ENCODE results near the gene OR6J1.

The OR6J1 gene

DNA sequence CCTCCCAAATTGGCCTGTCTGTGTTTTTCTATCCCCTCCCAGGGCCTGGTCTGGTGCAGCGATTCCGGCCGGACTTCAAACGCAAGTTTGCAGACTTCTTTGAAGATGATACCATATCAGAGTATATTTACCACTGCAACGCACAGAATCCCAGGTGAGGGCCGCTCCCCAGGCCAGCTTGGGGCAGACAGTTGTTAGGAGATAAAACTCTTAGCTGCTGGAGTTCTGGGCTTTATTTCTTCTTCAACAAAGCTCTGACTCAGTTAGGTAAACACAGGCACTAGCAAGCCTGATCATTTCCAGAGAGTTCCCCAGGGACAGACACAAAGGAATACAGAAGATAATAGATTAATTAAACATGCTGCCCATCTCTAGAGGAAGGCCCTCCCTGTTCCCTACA, 37.8 kb downstream of the OR6J1 start:
- Histone ChIP-seq H3K36me3 (ENCODE audit: control insufficient read depth in 2 of 2, insufficient read depth in 1 of 2, low read length in 2 of 2) (peaks cover 0 to 90% of the 10 kb centered on the region in 2 experiments; a peak in 2 of 3 replicates), H3K27ac (ENCODE audit: extremely low read depth, low read depth, low read length) (no peak overlapping the region), H3K9me3 (ENCODE audit: control insufficient read depth, insufficient read depth, low read depth, low read length) (no peaks in the 10 kb centered on the region), H3K4me3 (ENCODE audit: low read depth, low read length) (no peak overlapping the region), H3K4me1 (ENCODE audit: control insufficient read depth, insufficient read depth, low read length) (no peaks in the 10 kb centered on the region)
- ChIA-PET POLR2A (interaction anchor here (1.4 kb wide), 1 partner anchor 17 kb away, joined by 4 read pairs; the partner anchor contains the start of gene DAD1), CTCF (interaction anchor here (0.8 to 1.1 kb wide), 2 partner anchors 36 to 246 kb away, joined by 3 read pairs; no protein-coding TSS in a partner anchor)
- TF ChIP-seq ZFP3 (tag by site-specific recombination; IDR thresholded peaks at IDR 0.05; ENCODE audit: low read depth): no peak
- TF ChIP-seq, protein P1, sequence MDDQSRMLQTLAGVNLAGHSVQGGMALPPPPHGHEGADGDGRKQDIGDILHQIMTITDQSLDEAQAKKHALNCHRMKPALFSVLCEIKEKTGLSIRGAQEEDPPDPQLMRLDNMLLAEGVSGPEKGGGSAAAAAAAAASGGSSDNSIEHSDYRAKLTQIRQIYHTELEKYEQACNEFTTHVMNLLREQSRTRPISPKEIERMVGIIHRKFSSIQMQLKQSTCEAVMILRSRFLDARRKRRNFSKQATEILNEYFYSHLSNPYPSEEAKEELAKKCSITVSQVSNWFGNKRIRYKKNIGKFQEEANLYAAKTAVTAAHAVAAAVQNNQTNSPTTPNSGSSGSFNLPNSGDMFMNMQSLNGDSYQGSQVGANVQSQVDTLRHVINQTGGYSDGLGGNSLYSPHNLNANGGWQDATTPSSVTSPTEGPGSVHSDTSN (CRISPR knock-in tag; IDR thresholded peaks at IDR 0.05): no peak
- no peak for TF ChIP-seq ZSCAN16 (tag by site-specific recombination; IDR thresholded peaks at IDR 0.05)
- TF ChIP-seq, protein P2, sequence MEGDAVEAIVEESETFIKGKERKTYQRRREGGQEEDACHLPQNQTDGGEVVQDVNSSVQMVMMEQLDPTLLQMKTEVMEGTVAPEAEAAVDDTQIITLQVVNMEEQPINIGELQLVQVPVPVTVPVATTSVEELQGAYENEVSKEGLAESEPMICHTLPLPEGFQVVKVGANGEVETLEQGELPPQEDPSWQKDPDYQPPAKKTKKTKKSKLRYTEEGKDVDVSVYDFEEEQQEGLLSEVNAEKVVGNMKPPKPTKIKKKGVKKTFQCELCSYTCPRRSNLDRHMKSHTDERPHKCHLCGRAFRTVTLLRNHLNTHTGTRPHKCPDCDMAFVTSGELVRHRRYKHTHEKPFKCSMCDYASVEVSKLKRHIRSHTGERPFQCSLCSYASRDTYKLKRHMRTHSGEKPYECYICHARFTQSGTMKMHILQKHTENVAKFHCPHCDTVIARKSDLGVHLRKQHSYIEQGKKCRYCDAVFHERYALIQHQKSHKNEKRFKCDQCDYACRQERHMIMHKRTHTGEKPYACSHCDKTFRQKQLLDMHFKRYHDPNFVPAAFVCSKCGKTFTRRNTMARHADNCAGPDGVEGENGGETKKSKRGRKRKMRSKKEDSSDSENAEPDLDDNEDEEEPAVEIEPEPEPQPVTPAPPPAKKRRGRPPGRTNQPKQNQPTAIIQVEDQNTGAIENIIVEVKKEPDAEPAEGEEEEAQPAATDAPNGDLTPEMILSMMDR (tag by site-specific recombination; IDR thresholded peaks at IDR 0.05): no peak
- no peak for TF ChIP-seq MEIS1 (CRISPR knock-in tag; IDR thresholded peaks at IDR 0.05; ENCODE audit: borderline replicate concordance)
- TF ChIP-seq, protein P3, sequence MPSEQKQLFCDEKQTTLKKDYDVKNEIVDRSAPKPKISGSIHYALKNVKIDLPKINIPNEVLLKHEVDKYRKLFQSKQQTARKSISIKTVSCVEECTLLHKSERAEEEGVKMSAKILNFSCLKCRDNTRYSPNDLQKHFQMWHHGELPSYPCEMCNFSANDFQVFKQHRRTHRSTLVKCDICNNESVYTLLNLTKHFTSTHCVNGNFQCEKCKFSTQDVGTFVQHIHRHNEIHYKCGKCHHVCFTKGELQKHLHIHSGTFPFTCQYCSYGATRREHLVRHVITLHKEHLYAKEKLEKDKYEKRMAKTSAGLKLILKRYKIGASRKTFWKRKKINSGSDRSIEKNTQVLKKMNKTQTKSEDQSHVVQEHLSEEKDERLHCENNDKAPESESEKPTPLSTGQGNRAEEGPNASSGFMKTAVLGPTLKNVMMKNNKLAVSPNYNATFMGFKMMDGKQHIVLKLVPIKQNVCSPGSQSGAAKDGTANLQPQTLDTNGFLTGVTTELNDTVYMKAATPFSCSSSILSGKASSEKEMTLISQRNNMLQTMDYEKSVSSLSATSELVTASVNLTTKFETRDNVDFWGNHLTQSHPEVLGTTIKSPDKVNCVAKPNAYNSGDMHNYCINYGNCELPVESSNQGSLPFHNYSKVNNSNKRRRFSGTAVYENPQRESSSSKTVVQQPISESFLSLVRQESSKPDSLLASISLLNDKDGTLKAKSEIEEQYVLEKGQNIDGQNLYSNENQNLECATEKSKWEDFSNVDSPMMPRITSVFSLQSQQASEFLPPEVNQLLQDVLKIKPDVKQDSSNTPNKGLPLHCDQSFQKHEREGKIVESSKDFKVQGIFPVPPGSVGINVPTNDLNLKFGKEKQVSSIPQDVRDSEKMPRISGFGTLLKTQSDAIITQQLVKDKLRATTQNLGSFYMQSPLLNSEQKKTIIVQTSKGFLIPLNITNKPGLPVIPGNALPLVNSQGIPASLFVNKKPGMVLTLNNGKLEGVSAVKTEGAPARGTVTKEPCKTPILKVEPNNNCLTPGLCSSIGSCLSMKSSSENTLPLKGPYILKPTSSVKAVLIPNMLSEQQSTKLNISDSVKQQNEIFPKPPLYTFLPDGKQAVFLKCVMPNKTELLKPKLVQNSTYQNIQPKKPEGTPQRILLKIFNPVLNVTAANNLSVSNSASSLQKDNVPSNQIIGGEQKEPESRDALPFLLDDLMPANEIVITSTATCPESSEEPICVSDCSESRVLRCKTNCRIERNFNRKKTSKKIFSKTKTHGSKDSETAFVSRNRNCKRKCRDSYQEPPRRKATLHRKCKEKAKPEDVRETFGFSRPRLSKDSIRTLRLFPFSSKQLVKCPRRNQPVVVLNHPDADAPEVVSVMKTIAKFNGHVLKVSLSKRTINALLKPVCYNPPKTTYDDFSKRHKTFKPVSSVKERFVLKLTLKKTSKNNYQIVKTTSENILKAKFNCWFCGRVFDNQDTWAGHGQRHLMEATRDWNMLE (tag by site-specific recombination; conservative IDR thresholded peaks at IDR 0.05; ENCODE audit: low read depth): no peak
- TF ChIP-seq SCRT1 (tag by site-specific recombination; IDR thresholded peaks at IDR 0.05; ENCODE audit: borderline replicate concordance): no peak
- no peak for TF ChIP-seq ZNF2 (tag by site-specific recombination; IDR thresholded peaks at IDR 0.05)
- TF ChIP-seq ZNF747 (tag by site-specific recombination; IDR thresholded peaks at IDR 0.05): no peak
- TF ChIP-seq ZEB2 (tag by site-specific recombination; IDR thresholded peaks at IDR 0.05): no peak
- no peak for TF ChIP-seq GLIS1 (tag by site-specific recombination; IDR thresholded peaks at IDR 0.05)
- no peak for TF ChIP-seq ZBTB20 (tag by site-specific recombination; IDR thresholded peaks at IDR 0.05)
- TF ChIP-seq ZFP41 (tag by site-specific recombination; IDR thresholded peaks at IDR 0.05; ENCODE audit: borderline replicate concordance): no peak

DNA sequence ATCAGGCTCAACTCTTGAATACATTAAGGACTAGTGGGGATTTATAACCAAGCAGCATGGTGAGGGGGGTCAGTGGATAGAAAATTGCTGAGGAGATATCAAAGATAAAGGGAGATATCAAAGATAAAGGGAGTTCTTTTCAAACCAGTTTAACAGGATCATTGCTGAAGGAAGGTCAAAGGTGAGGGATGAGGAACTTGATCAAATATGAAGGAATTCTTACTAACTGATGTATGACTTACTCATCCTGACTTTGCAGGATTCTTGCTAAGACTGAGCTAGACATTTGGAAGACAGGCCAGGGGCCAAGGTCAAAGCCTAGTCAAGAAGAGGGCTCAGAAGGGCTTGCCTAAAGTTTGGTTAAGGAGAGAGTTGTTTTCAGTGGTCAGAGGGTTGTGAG, 41.3 kb downstream of the OR6J1 start:
- ChIA-PET CTCF (no interaction called here), POLR2A (interaction anchor here (1.1 kb wide), 1 partner anchor 11 kb away, joined by 4 read pairs; no protein-coding TSS in a partner anchor)
- Histone ChIP-seq H3K9me3 (ENCODE audit: control insufficient read depth, insufficient read depth, low read depth, low read length) (no peaks in the 10 kb centered on the region), H3K36me3 (ENCODE audit: control insufficient read depth in 2 of 2, insufficient read depth in 1 of 2, low read length in 2 of 2) (peaks cover 0 to 65% of the 10 kb centered on the region in 2 experiments; a peak in 2 of 3 replicates), H3K27ac (ENCODE audit: extremely low read depth, low read depth, low read length) (no peak overlapping the region), H3K4me1 (ENCODE audit: control insufficient read depth, insufficient read depth, low read length) (0 out of 2 replicates have a peak, but pooled peaks cover 2% of the 10 kb centered on the region), H3K4me3 (ENCODE audit: low read depth, low read length) (no peak overlapping the region)
- TF ChIP-seq, protein P4, sequence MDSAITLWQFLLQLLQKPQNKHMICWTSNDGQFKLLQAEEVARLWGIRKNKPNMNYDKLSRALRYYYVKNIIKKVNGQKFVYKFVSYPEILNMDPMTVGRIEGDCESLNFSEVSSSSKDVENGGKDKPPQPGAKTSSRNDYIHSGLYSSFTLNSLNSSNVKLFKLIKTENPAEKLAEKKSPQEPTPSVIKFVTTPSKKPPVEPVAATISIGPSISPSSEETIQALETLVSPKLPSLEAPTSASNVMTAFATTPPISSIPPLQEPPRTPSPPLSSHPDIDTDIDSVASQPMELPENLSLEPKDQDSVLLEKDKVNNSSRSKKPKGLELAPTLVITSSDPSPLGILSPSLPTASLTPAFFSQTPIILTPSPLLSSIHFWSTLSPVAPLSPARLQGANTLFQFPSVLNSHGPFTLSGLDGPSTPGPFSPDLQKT (IDR thresholded peaks at IDR 0.05; ENCODE audit: borderline replicate concordance, low read depth, low read length): no peak
- TF ChIP-seq ZNF292 (tag by site-specific recombination; IDR thresholded peaks at IDR 0.05; ENCODE audit: borderline replicate concordance, low read depth) (no peak), IKZF3 (tag by site-specific recombination; IDR thresholded peaks at IDR 0.05) (no peak), GLI2 (tag by site-specific recombination; IDR thresholded peaks at IDR 0.05; ENCODE audit: borderline replicate concordance, low read depth) (no peak), KLF9 (tag by site-specific recombination; IDR thresholded peaks at IDR 0.05; ENCODE audit: low read depth) (no peak), GLIS1 (tag by site-specific recombination; IDR thresholded peaks at IDR 0.05) (no peak), ZBTB1 (tag by site-specific recombination; IDR thresholded peaks at IDR 0.05) (no peak), ZNF335 (tag by site-specific recombination; conservative IDR thresholded peaks at IDR 0.05) (no peak), ZNF311 (tag by site-specific recombination; IDR thresholded peaks at IDR 0.05; ENCODE audit: borderline replicate concordance) (no peak), ZNF549 (tag by site-specific recombination; IDR thresholded peaks at IDR 0.05) (no peak)
- TF ChIP-seq, protein P5, sequence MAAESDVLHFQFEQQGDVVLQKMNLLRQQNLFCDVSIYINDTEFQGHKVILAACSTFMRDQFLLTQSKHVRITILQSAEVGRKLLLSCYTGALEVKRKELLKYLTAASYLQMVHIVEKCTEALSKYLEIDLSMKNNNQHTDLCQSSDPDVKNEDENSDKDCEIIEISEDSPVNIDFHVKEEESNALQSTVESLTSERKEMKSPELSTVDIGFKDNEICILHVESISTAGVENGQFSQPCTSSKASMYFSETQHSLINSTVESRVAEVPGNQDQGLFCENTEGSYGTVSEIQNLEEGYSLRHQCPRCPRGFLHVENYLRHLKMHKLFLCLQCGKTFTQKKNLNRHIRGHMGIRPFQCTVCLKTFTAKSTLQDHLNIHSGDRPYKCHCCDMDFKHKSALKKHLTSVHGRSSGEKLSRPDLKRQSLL (tag by site-specific recombination; IDR thresholded peaks at IDR 0.05): no peak
- TF ChIP-seq, protein P1 (CRISPR knock-in tag; IDR thresholded peaks at IDR 0.05): no peak
